HL-60 (cell line): ENCODE results near the gene ANAPC5.
"Not testable (repeated sequence)": the region's sequence is repeated elsewhere in the genome, so short reads cannot be mapped to it uniquely, and the experiment has no call there.

ENCODE experiments used
- DNase-seq, 2 experiments: peaks; one replicate each; pipeline ENCODE4 v3.0.0-alpha.2; 2010 to 2020; ENCODE audit warnings: low read depth in 1 of 2, low spot score in 1 of 2
- H3K27ac ChIP-seq: fragments of 250-450 bp; sonication (Bioruptor Pico); replicated peaks from 2 replicates; pipeline ENCODE4 v1.5.1; 2020; ENCODE audit warnings: mild to moderate bottlenecking, moderate library complexity
- H3K27me3 ChIP-seq: fragments of 250-450 bp; sonication (Bioruptor Pico); 2 replicates; pipeline ENCODE4 v1.5.1; 2021; ENCODE audit warnings: mild to moderate bottlenecking, moderate library complexity; ENCODE audit not compliant: insufficient read depth, poor library complexity, severe bottlenecking
- H3K4me3 ChIP-seq: replicated peaks from 2 replicates; pipeline ENCODE4 v1.5.1; 2011; ENCODE audit warnings: mild to moderate bottlenecking, control low read depth, low read length; ENCODE audit not compliant: insufficient read depth
- CTCF ChIP-seq: IDR thresholded peaks from one replicate; pipeline ENCODE4 v1.5.1; 2011; ENCODE audit warnings: low read length, control low read depth, inconsistent platforms; ENCODE audit not compliant: insufficient read depth
- GABPA ChIP-seq: IDR thresholded peaks from 2 replicates; pipeline ENCODE4 v1.6.1; 2012; ENCODE audit warnings: low read depth
- POLR2AphosphoS5 ChIP-seq: IDR thresholded peaks from 2 replicates; pipeline ENCODE4 v1.6.1; 2012; ENCODE audit warnings: low read depth
- SPI1 ChIP-seq: IDR thresholded peaks from 2 replicates; pipeline ENCODE4 v1.6.1; 2012; ENCODE audit warnings: low read depth, mild to moderate bottlenecking, borderline replicate concordance
- TF ChIP-seq, protein P1 (sequence below): IDR thresholded peaks from 2 replicates; pipeline ENCODE4 v1.6.1; 2012; ENCODE audit warnings: low read depth; ENCODE audit not compliant: insufficient replicate concordance

ANAPC5 gene

DNA sequence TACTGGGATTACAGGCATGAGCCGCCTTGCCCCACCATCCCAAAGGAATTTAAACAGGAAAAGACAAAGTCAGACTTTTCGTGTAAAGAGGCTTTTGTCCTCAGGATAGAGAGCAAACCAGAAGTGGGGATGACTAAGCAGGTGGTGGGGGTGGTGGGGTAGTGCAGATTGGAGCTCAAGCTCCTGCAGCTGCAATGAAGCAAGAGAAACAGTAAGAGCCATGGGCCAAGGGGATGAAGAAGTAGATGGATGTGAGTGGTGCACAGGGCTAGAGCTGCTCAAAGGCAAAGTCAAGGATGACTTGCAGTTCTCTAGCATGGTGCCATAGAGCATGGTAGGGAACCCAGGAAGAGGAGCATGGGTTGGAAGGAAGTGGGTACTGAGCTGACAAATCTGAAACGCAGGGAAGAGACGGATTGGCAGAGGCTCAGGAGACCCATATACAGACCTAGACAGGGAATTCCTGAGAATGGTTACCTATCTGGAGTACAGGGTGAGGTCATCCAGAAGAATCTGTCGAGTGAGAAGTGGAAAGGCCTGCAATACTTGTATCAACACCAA, 36.3 kb upstream of the ANAPC5 start:
- peak; percentile 72 to 94 for DNase-seq
- Histone ChIP-seq H3K27ac (peak overlapping the region; percentile 63), H3K4me3 (no peak overlapping the region), H3K27me3 (no peaks in the 10 kb centered on the region)
- TF ChIP-seq GABPA (no peak), CTCF (no peak), POLR2AphosphoS5 (peak; percentile 49; the same call in 1 of the 2 replicates), SPI1 (peak; percentile 64; the same call in 1 of the 2 replicates)

GRCh38 chr12:121384891-121385290, 32.7 kb upstream of the ANAPC5 start:
- not testable (repeated sequence) for H3K4me3 ChIP-seq, DNase-seq, H3K27ac ChIP-seq, H3K27me3 ChIP-seq

DNA sequence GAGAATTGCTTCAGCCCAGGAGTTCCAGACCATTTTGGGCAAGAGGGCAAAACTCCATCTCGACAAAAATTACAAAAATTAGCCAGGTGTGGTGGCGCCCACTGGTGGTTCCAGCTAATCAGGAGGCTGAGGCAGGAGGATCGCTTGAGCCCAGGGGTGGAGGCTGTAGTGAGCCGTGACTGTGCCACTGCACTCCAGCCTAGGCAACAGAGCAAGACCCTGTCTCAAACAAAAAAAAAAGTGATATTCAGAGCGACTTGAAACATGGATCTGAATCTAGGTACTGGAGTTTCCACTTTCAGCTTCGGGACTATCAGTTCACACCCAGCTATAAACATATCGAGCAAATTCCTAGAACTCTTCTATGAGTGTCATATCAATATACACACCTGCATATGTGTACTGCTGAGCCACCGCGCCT, 31.4 kb upstream of the ANAPC5 start:
- Histone ChIP-seq H3K27ac (no peak overlapping the region), H3K27me3 (no peaks in the 10 kb centered on the region), H3K4me3 (no peak overlapping the region)
- TF ChIP-seq CTCF (no peak), GABPA (no peak), POLR2AphosphoS5 (no peak), SPI1 (no peak)
- TF ChIP-seq, protein P1, sequence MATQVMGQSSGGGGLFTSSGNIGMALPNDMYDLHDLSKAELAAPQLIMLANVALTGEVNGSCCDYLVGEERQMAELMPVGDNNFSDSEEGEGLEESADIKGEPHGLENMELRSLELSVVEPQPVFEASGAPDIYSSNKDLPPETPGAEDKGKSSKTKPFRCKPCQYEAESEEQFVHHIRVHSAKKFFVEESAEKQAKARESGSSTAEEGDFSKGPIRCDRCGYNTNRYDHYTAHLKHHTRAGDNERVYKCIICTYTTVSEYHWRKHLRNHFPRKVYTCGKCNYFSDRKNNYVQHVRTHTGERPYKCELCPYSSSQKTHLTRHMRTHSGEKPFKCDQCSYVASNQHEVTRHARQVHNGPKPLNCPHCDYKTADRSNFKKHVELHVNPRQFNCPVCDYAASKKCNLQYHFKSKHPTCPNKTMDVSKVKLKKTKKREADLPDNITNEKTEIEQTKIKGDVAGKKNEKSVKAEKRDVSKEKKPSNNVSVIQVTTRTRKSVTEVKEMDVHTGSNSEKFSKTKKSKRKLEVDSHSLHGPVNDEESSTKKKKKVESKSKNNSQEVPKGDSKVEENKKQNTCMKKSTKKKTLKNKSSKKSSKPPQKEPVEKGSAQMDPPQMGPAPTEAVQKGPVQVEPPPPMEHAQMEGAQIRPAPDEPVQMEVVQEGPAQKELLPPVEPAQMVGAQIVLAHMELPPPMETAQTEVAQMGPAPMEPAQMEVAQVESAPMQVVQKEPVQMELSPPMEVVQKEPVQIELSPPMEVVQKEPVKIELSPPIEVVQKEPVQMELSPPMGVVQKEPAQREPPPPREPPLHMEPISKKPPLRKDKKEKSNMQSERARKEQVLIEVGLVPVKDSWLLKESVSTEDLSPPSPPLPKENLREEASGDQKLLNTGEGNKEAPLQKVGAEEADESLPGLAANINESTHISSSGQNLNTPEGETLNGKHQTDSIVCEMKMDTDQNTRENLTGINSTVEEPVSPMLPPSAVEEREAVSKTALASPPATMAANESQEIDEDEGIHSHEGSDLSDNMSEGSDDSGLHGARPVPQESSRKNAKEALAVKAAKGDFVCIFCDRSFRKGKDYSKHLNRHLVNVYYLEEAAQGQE, result no peak
- no peak for DNase-seq

GRCh38 chr12:121379945-121380344, 27.7 kb upstream of the ANAPC5 start:
- no peaks in the 10 kb centered on the region for H3K27me3 ChIP-seq
- DNase-seq, result no peak
- no peak overlapping the region for H3K27ac ChIP-seq
- H3K4me3 ChIP-seq, result no peak overlapping the region
- no peak for TF ChIP-seq POLR2AphosphoS5
- no peak for TF ChIP-seq CTCF
- TF ChIP-seq SPI1, result no peak
- TF ChIP-seq GABPA, result no peak
- TF ChIP-seq, protein P1, result no peak
